Body of pancreas (tissue), 4 donors: ENCODE measurements around the gene ZNF407.

ENCODE experiments used
- CTCF ChIP-seq, 7 experiments: fragments of 450-650 bp in 4 of 7; fragments of 200-600 bp in 3 of 7; sonication (generic) in 3 of 7; IDR thresholded peaks; one replicate each; pipeline ENCODE4 v1.5.1; 2016 to 2019; ENCODE audit warnings: antibody characterized with exemption in 7 of 7
- POLR2A ChIP-seq, 3 donors: fragments of 450-650 bp; IDR thresholded peaks; one replicate each; pipeline ENCODE4 v1.6.1; 2016; ENCODE audit warnings: antibody characterized with exemption in 3 of 3, mild to moderate bottlenecking in 2 of 3

- no peak for TF ChIP-seq CTCF (IDR thresholded peaks at IDR 0.05)
- no peak for TF ChIP-seq POLR2A (IDR thresholded peaks at IDR 0.05)
Observed at GRCh38 chr18:75066021-75066880, 468.6 kb downstream of the ZNF407 start.
